Neural progenitor cell (in vitro differentiated cells): ENCODE data around the gene YIF1B. TPM values are rescaled to one million over a fixed set of nuclear protein-coding genes. Genes with fewer than 3 reads are reported as not detected.

Experiments used
- DNase-seq: peaks from one replicate; pipeline ENCODE4 v3.0.0-alpha.2; 2016; ENCODE audit warnings: low spot score
- H2AFZ ChIP-seq: fragments of 200-600 bp; sonication (generic); replicated peaks from 2 replicates; pipeline ENCODE4 v1.6.1; 2016; ENCODE audit warnings: antibody characterized with exemption
- H3F3A ChIP-seq: fragments of 200-600 bp; sonication (generic); 2 replicates; pipeline ENCODE4 v1.6.1; 2016; ENCODE audit warnings: antibody characterized with exemption, low read depth
- H3K27ac ChIP-seq: fragments of 200-600 bp; sonication (generic); 2 replicates; pipeline ENCODE4 v1.5.1; 2016; ENCODE audit warnings: mild to moderate bottlenecking
- H3K27me3 ChIP-seq: fragments of 200-600 bp; sonication (generic); 2 replicates; pipeline ENCODE4 v1.6.1; 2016; ENCODE audit warnings: mild to moderate bottlenecking, moderate library complexity
- H3K36me3 ChIP-seq: fragments of 200-600 bp; sonication (generic); 2 replicates; pipeline ENCODE4 v1.5.1; 2016
- H3K4me1 ChIP-seq: fragments of 200-600 bp; sonication (generic); 2 replicates; pipeline ENCODE4 v1.6.1; 2016; ENCODE audit warnings: mixed run types
- H3K4me2 ChIP-seq: fragments of 200-600 bp; sonication (generic); 2 replicates; pipeline ENCODE4 v1.6.1; 2016
- H3K4me3 ChIP-seq: fragments of 200-600 bp; sonication (generic); 2 replicates; pipeline ENCODE4 v1.5.1; 2016
- H3K79me2 ChIP-seq: fragments of 200-600 bp; sonication (generic); 2 replicates; pipeline ENCODE4 v1.6.1; 2016; ENCODE audit warnings: low read depth
- H3K9ac ChIP-seq: fragments of 200-600 bp; sonication (generic); 2 replicates; pipeline ENCODE4 v1.6.1; 2016
- H3K9me3 ChIP-seq: fragments of 200-600 bp; sonication (generic); 2 replicates; pipeline ENCODE4 v1.5.1; 2016; ENCODE audit warnings: low read depth
- H4K20me1 ChIP-seq: fragments of 200-600 bp; sonication (generic); 2 replicates; pipeline ENCODE4 v1.6.1; 2016; ENCODE audit warnings: low read depth
- H3K27ac Mint-ChIP-seq: 3 replicates; pipeline ENCODE4 v1.8.0; 2021; ENCODE audit warnings: mixed read lengths
- H3K27me3 Mint-ChIP-seq: 2 replicates; pipeline ENCODE4 v1.8.0; 2022; ENCODE audit warnings: low read depth, mild to moderate bottlenecking, inconsistent platforms, moderate library complexity, mixed read lengths; ENCODE audit not compliant: insufficient read depth
- H3K36me3 Mint-ChIP-seq: 3 replicates; pipeline ENCODE4 v1.8.0; 2021; ENCODE audit warnings: mixed read lengths
- H3K4me1 Mint-ChIP-seq: 3 replicates; pipeline ENCODE4 v1.8.0; 2021; ENCODE audit warnings: mixed read lengths
- H3K4me3 Mint-ChIP-seq: 3 replicates; pipeline ENCODE4 v1.8.0; 2021; ENCODE audit warnings: mild to moderate bottlenecking, moderate library complexity, mixed read lengths
- H3K9me3 Mint-ChIP-seq: 3 replicates; pipeline ENCODE4 v1.8.0; 2020; ENCODE audit warnings: mixed read lengths
- EZH2 ChIP-seq: fragments of 200-600 bp; sonication (generic); IDR thresholded peaks from 2 replicates; pipeline ENCODE4 v1.6.1; 2017; ENCODE audit warnings: antibody characterized with exemption, mild to moderate bottlenecking, moderate library complexity
- EZH2phosphoT487 ChIP-seq: fragments of 200-600 bp; sonication (generic); IDR thresholded peaks from 2 replicates; pipeline ENCODE4 v1.6.1; 2017; ENCODE audit warnings: antibody characterized with exemption
- total RNA-seq: library from RNA; depleted of rRNA; stranded (reverse); fragments of >200 nt; gene quantifications from 2 replicates; pipeline ENCODE4 v1.2.3, GENCODE V29; 2015; ENCODE audit warnings: low replicate concordance
- TF ChIP-seq, protein P1 (sequence below): fragments of 200-600 bp; sonication (generic); IDR thresholded peaks from 2 replicates; pipeline ENCODE4 v1.5.1; 2017; ENCODE audit warnings: antibody characterized with exemption, mild to moderate bottlenecking

YIF1B gene
- total RNA-seq, 1 donor from 2014 or later, result 38.1 TPM

GRCh38 chr19:38351865-38352395 lies 36.2 kb upstream of the YIF1B start:
- Mint-ChIP-seq H3K4me3 (no peak overlapping the region), H3K9me3 (no peaks in the 10 kb centered on the region), H3K4me1 (peaks cover 10% of the 10 kb centered on the region), H3K27ac (no peak overlapping the region), H3K36me3 (no peaks in the 10 kb centered on the region), H3K27me3 (peaks cover 6% of the 10 kb centered on the region)
- H3K27ac ChIP-seq, result no peak overlapping the region
- TF ChIP-seq, protein P1, sequence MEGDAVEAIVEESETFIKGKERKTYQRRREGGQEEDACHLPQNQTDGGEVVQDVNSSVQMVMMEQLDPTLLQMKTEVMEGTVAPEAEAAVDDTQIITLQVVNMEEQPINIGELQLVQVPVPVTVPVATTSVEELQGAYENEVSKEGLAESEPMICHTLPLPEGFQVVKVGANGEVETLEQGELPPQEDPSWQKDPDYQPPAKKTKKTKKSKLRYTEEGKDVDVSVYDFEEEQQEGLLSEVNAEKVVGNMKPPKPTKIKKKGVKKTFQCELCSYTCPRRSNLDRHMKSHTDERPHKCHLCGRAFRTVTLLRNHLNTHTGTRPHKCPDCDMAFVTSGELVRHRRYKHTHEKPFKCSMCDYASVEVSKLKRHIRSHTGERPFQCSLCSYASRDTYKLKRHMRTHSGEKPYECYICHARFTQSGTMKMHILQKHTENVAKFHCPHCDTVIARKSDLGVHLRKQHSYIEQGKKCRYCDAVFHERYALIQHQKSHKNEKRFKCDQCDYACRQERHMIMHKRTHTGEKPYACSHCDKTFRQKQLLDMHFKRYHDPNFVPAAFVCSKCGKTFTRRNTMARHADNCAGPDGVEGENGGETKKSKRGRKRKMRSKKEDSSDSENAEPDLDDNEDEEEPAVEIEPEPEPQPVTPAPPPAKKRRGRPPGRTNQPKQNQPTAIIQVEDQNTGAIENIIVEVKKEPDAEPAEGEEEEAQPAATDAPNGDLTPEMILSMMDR, result no peak
- no peak for TF ChIP-seq EZH2
- no peak for TF ChIP-seq EZH2phosphoT487
- H3K9me3 ChIP-seq, result no peaks in the 10 kb centered on the region
- no peak overlapping the region for H3K4me2 ChIP-seq
- H3K27me3 ChIP-seq, result peaks cover 10% of the 10 kb centered on the region
- no peaks in the 10 kb centered on the region for H4K20me1 ChIP-seq
- H3F3A ChIP-seq, result peaks cover 3% of the 10 kb centered on the region
- H3K36me3 ChIP-seq, result no peaks in the 10 kb centered on the region
- no peak overlapping the region for H3K9ac ChIP-seq
- no peak for DNase-seq
- H3K4me3 ChIP-seq, result no peak overlapping the region
- no peak overlapping the region for H2AFZ ChIP-seq
- no peaks in the 10 kb centered on the region for H3K4me1 ChIP-seq
- no peaks in the 10 kb centered on the region for H3K79me2 ChIP-seq

DNA sequence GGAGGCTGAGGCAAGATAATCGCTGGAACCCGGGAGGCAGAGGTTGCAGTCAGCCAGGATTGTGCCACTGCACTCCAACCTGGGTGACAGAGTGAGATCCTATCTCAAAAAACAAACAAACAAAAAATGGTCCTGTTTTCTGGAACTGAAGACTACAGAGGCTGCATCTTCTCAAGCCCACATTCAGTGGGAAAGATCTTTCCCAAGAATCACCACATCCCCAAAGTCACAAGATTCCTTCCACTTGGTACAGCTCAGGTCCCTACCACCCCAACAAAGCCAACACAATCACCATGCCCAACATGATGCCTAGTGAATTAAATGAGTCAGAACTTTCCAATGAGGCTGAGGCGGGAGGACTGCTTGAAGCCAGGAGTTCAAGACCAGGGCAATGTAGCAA lies 35.1 kb upstream of the YIF1B start:
- Mint-ChIP-seq H3K36me3 (no peaks in the 10 kb centered on the region), H3K27ac (peak overlapping the region; percentile 27), H3K27me3 (peaks cover 6% of the 10 kb centered on the region), H3K9me3 (no peaks in the 10 kb centered on the region), H3K4me1 (peaks cover 10% of the 10 kb centered on the region), H3K4me3 (no peak overlapping the region)
- Histone ChIP-seq H3K9me3 (no peaks in the 10 kb centered on the region), H3K4me1 (no peaks in the 10 kb centered on the region), H3K79me2 (no peaks in the 10 kb centered on the region), H3K27me3 (no peaks in the 10 kb centered on the region), H4K20me1 (no peaks in the 10 kb centered on the region), H3F3A (peaks cover 3% of the 10 kb centered on the region), H3K4me3 (no peak overlapping the region), H3K4me2 (no peak overlapping the region), H3K9ac (no peak overlapping the region), H2AFZ (no peak overlapping the region), H3K27ac (no peak overlapping the region), H3K36me3 (no peaks in the 10 kb centered on the region)
- TF ChIP-seq EZH2phosphoT487 (no peak), EZH2 (no peak)
- TF ChIP-seq, protein P1, result no peak
- no peak for DNase-seq

- H3K4me3 ChIP-seq, result no peak overlapping the region
- H3K27ac ChIP-seq, result no peak overlapping the region
- H4K20me1 ChIP-seq, result no peaks in the 10 kb centered on the region
- DNase-seq, result no peak
- Mint-ChIP-seq H3K4me3 (no peak overlapping the region), H3K4me1 (no peaks in the 10 kb centered on the region), H3K27ac (no peak overlapping the region), H3K27me3 (peaks cover 3% of the 10 kb centered on the region), H3K9me3 (no peaks in the 10 kb centered on the region), H3K36me3 (no peaks in the 10 kb centered on the region)
- no peak overlapping the region for H3K9ac ChIP-seq
- H3K4me1 ChIP-seq, result no peaks in the 10 kb centered on the region
- H3K27me3 ChIP-seq, result no peaks in the 10 kb centered on the region
- TF ChIP-seq EZH2phosphoT487 (no peak), EZH2 (no peak)
- TF ChIP-seq, protein P1, result no peak
- H2AFZ ChIP-seq, result no peak overlapping the region
- H3K9me3 ChIP-seq, result no peaks in the 10 kb centered on the region
- H3F3A ChIP-seq, result peaks cover 3% of the 10 kb centered on the region
- H3K36me3 ChIP-seq, result no peaks in the 10 kb centered on the region
- H3K79me2 ChIP-seq, result no peaks in the 10 kb centered on the region
- no peak overlapping the region for H3K4me2 ChIP-seq
These were observed 31.1 kb upstream of the YIF1B start for GRCh38 chr19:38346837-38347236.
